HG02678 (cell line): ENCODE data around the gene PCDHGB7.
"Not testable (repeated sequence)": the region's sequence is repeated elsewhere in the genome, so short reads cannot be mapped to it uniquely, and the experiment has no call there.

Experiments
- ATAC-seq: cut with Tn5 transposase; IDR thresholded peaks from one replicate; pipeline ENCODE4 v1.9.1; 2021; ENCODE audit warnings: mild to moderate bottlenecking, moderate library complexity; ENCODE audit not compliant: unreplicated experiment

PCDHGB7 gene

DNA sequence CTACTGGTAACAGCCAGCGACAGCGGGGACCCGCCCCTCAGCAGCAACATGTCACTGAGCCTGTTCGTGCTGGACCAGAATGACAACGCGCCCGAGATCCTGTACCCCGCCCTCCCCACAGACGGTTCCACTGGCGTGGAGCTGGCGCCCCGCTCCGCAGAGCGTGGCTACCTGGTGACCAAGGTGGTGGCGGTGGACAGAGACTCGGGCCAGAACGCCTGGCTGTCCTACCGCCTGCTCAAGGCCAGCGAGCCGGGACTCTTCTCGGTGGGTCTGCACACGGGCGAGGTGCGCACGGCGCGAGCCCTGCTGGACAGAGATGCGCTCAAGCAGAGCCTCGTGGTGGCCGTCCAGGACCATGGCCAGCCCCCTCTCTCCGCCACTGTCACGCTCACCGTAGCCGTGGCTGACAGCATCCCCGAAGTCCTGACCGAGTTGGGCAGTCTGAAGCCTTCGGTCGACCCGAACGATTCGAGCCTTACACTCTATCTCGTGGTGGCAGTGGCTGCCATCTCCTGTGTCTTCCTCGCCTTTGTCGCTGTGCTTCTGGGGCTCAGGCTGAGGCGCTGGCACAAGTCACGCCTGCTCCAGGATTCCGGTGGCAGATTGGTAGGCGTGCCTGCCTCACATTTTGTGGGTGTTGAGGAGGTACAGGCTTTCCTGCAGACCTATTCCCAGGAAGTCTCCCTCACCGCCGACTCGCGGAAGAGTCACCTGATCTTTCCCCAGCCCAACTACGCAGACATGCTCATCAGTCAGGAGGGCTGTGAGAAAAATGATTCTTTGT lies 22.9 kb upstream of the PCDHGB7 start:
- ATAC-seq, result not testable (repeated sequence)

DNA sequence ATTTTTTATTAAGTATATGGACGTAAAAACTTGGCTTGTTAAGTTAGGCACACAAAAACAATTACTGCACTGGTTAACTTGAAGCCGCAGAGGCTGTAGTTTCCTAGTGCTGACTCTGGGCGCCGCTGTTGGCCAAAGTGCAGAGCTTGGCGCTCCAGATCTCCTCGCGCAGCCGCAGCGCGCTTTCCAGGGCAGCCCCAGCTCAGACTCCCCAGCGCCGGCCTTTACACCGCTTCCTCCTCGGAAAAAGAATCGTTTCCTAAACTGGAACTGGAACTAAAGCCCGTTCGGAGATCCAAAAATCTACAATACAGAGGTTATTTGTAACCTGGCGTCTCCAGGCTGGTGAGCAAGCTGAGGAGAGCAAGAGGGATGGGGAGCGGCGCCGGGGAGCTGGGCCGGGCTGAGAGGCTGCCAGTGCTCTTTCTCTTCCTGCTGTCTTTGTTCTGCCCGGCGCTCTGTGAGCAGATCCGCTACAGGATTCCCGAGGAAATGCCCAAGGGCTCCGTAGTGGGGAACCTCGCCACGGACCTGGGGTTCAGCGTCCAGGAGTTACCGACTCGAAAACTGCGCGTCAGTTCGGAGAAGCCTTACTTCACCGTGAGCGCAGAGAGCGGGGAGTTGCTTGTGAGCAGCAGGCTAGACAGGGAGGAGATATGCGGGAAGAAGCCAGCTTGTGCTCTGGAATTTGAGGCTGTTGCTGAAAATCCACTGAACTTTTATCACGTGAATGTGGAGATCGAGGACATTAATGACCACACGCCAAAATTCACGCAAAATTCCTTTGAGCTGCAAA lies 19.5 kb upstream of the PCDHGB7 start, which contains the start of gene PCDHGB5:
Gene PCDHGB5, plus strand, starts transcription at position 192 of the 796 bp plus-strand sequence. Its CDS starts 181 bp downstream, at position 373.
- ATAC-seq, result peak; percentile 97

DNA sequence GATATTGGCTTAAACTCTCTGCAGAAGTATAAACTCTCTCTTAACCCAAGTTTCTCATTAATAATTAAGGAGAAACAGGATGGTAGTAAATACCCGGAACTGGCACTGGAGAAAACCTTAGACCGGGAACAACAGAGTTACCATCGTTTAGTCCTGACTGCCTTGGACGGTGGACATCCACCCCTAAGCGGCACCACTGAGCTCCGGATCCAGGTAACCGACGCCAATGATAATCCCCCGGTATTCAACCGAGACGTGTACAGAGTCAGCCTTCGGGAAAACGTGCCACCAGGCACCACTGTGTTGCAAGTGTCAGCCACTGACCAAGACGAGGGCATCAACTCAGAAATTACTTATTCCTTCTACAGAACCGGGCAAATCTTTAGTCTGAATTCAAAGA lies 18.9 kb upstream of the PCDHGB7 start:
- ATAC-seq, result no peak

DNA sequence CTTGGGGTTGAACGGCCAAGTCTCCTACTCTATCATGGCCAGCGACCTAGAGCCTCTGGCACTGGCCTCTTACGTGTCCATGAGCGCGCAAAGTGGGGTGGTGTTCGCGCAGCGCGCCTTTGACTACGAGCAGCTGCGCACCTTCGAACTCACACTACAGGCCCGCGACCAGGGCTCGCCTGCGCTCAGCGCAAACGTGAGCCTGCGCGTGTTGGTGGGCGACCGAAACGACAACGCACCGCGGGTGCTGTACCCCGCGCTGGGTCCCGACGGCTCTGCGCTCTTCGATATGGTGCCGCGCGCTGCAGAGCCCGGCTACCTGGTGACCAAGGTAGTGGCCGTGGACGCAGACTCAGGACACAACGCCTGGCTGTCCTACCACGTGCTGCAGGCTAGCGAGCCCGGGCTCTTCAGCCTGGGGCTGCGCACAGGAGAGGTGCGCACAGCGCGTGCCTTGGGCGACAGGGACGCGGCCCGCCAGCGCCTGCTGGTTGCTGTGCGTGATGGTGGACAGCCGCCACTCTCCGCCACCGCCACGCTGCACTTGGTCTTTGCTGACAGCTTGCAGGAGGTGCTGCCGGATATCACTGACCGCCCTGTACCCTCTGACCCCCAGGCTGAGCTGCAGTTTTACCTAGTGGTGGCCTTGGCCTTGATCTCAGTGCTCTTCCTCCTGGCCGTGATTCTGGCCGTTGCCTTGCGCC lies 17.8 kb upstream of the PCDHGB7 start:
- ATAC-seq, result no peak

DNA sequence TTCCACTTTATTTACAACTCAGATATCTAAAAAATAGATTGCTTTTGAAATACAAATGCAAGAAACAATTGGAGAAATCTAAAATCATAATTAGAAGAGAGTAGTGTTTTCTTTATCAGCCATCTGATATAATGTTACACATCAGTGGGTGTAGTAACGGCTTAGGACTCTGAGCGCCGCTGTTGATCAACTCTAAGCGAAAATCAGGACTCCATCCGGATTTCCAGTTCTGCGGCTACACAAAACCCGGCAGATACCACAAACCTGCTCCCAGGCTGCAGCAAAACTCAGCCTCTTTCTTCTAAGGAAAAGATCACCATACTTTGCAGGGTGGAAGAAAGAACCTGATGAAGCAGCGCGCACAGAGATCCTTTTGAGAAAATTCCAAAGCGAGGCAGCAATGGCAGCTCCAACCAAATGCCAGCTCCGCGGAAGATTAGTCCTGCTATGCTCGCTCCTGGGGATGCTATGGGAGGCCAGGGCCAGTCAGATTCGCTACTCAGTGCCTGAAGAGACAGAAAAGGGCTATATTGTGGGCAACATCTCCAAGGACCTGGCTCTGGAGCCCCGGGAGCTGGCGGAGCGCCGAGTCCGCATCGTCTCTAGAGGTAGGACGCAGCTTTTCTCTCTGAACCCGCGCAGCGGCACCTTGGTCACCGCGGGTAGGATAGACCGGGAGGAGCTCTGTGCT lies 14.8 kb upstream of the PCDHGB7 start, which contains the start of gene PCDHGA9:
Gene PCDHGA9, plus strand, starts transcription at position 226 of the 691 bp plus-strand sequence. Its CDS starts 175 bp downstream, at position 401.
- ATAC-seq, result no peak

DNA sequence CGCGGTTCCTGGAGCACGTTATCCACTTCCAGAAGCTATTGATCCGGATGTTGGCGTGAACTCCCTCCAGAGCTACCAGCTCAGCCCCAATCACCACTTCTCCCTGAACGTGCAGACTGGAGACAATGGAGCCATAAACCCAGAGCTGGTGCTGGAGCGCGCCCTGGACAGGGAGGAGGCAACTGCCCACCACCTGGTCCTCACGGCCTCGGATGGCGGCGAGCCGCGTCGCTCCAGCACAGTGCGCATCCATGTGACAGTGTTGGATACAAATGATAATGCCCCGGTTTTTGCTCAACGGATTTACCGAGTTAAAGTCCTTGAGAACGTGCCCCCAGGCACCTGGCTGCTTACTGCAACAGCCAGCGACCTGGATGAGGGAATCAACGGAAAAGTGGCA lies 14.1 kb upstream of the PCDHGB7 start:
- ATAC-seq, result no peak

DNA sequence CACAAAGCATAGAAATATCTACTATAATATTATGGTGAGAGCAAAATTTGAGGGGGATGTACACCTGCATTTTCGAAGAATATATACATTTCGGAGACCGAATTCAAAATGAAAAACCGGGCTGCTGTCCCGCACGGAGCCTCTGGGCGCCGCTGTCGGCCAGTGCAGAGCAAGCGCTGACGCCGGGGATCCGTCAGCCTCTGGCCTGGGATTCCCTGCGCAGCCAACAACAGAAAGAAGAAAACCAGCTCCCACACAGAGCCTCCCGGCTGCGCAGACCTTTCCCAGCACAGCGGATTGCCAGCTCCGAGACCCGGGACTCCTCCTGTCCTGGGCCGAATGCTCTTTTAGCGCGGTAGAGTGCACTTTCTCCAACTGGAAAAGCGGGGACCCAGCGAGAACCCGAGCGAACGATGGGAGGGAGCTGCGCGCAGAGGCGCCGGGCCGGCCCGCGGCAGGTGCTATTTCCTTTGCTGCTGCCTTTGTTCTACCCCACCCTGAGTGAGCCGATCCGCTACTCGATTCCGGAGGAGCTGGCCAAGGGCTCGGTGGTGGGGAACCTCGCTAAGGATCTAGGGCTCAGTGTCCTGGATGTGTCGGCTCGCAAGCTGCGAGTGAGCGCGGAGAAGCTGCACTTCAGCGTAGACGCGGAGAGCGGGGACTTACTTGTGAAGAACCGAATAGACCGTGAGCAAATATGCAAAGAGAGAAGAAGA lies 9.5 kb upstream of the PCDHGB7 start, which contains the start of gene PCDHGB6:
Gene PCDHGB6, plus strand, starts transcription at position 232 of the 716 bp plus-strand sequence. Its CDS starts 182 bp downstream, at position 414.
- peak; percentile 78 for ATAC-seq

DNA sequence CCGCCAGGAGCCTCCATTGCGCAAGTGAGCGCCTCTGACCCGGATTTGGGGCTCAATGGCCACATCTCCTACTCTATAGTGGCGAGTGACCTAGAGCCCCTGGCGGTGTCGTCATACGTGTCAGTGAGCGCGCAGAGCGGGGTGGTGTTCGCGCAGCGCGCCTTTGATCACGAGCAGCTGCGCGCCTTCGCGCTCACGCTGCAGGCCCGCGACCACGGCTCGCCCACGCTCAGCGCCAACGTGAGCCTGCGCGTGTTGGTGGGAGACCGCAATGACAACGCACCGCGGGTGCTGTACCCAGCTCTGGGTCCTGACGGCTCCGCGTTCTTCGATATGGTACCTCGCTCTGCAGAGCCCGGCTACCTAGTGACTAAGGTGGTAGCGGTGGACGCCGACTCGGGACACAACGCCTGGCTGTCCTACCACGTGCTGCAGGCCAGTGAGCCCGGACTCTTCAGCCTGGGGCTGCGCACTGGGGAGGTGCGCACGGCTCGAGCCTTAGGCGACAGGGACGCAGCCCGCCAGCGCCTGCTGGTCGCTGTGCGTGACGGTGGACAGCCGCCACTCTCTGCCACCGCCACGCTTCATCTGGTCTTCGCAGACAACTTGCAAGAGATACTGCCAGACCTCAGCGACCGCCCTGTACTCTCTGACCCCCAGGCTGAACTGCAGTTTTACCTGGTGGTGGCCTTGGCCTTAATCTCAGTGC lies 7.7 kb upstream of the PCDHGB7 start:
- no peak for ATAC-seq

DNA sequence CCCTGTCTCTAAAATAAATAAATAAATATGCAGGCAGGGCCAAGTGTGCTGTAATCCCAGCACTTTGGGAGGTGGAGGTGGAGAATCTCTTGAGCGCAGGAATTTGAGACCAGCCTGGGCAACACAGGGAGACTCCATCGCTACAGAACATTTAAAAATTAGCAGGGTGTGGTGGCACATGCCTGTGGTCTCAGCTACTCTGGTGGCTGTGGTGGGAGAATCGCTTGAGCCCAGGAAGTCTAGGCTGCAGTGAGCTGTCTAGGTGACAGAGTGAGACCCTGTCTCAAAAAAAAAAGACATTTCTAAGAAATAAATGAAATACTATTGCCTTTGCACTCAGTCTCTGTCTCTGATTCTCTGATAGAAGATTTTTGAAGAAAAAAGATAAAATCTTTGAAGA lies 5.9 kb upstream of the PCDHGB7 start:
- ATAC-seq, result no peak

DNA sequence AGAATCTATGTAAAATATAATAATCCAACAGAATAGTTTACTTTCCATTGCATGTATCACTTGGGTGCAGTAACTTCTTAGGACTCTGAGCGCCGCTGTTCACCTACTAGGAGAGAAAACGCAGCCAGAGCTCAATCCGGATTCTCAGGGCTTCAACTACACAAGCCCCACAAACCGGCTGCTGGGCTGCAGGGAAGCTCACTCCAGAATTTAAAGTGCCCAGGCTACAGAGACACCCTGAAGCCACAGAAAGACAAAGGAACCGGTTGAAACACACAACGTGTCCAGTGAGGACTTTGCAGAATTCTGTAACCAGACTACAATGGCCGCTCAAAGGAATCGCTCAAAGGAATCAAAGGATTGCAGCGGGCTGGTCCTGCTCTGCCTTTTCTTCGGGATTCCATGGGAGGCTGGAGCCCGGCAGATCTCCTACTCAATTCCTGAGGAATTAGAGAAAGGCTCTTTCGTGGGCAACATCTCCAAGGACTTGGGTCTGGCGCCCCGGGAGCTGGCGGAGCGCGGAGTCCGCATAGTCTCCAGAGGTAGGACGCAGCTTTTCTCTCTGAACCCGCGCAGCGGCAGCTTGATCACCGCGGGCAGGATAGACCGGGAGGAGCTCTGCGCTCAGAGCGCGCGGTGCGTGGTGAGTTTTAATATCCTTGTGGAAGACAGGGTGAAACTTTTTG lies 4.5 kb upstream of the PCDHGB7 start, which contains the start of gene PCDHGA10:
Gene PCDHGA10, plus strand, starts transcription at position 134 of the 686 bp plus-strand sequence. Its CDS starts 189 bp downstream, at position 323.
- ATAC-seq, result peak; percentile 75

DNA sequence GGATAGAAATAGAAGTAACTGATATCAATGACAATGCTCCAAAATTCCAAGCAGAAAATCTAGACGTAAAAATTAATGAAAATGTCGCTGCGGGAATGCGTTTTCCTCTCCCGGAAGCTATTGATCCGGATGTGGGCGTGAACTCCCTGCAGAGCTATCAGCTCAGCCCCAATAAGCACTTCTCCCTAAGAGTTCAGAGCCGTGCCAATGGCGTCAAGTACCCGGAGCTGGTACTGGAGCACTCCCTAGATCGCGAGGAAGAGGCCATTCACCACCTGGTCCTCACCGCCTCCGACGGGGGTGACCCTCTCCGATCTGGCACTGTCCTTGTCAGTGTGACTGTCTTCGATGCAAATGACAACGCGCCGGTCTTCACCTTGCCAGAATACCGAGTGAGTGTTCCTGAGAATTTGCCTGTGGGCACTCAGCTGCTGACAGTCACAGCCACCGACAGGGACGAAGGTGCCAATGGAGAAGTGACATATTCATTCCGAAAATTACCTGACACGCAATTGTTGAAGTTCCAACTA lies 3.9 kb upstream of the PCDHGB7 start:
- ATAC-seq, result no peak

DNA sequence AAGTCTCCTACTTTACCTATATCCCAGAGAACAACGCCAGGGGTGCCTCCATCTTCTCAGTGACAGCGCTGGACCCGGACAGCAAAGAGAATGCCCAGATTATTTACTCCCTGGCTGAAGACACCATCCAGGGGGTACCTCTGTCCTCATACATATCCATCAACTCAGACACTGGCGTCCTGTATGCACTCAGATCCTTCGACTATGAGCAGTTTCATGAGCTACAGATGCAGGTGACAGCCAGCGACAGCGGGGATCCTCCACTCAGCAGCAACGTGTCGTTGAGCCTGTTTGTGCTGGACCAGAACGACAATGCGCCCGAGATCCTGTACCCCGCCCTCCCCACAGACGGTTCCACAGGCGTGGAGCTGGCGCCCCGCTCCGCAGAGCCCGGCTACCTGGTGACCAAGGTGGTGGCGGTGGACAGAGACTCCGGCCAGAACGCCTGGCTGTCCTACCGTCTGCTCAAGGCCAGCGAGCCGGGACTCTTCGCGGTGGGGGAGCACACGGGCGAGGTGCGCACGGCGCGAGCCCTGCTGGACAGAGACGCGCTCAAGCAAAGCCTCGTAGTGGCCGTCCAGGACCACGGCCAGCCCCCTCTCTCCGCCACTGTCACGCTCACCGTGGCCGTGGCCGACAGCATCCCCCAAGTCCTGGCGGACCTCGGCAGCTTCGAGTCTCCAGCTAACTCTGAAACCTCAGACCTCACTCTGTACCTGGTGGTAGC lies 2.8 kb upstream of the PCDHGB7 start:
- not testable (repeated sequence) for ATAC-seq

DNA sequence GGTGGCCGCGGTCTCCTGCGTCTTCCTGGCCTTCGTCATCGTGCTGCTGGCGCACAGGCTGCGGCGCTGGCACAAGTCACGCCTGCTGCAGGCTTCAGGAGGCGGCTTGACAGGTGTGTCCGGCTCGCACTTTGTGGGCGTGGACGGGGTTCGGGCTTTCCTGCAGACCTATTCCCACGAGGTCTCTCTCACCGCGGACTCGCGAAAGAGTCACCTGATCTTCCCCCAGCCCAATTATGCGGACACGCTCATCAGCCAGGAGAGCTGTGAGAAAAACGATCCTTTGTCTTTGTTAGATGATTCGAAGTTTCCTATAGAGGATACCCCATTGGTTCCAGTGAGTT lies 2.2 kb upstream of the PCDHGB7 start:
- not testable (repeated sequence) for ATAC-seq

DNA sequence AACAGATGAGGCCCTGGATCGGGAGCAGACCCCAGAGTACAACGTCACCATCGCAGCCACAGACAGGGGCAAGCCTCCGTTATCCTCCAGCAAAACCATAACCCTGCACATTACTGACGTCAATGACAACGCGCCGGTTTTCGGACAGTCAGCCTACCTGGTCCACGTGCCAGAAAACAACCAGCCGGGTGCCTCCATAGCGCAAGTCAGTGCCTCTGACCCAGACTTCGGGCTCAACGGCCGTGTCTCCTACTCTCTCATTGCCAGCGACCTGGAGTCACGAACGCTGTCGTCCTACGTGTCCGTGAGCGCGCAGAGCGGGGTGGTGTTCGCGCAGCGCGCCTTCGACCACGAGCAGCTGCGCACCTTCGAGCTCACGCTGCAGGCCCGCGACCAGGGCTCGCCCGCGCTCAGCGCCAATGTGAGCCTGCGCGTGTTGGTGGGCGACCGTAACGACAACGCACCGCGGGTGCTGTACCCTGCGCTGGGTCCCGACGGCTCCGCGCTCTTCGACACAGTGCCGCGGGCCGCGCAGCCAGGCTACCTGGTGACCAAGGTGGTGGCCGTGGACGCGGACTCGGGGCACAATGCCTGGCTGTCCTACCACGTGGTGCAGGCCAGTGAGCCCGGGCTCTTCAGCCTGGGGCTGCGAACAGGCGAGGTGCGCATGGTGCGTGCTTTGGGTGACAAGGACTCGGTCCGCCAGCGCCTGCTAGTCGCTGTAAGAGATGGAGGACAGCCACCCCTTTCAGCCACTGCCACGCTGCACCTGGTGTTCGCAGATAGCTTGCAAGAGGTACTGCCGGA lies 1.8 kb downstream of the PCDHGB7 start:
- no peak for ATAC-seq

DNA sequence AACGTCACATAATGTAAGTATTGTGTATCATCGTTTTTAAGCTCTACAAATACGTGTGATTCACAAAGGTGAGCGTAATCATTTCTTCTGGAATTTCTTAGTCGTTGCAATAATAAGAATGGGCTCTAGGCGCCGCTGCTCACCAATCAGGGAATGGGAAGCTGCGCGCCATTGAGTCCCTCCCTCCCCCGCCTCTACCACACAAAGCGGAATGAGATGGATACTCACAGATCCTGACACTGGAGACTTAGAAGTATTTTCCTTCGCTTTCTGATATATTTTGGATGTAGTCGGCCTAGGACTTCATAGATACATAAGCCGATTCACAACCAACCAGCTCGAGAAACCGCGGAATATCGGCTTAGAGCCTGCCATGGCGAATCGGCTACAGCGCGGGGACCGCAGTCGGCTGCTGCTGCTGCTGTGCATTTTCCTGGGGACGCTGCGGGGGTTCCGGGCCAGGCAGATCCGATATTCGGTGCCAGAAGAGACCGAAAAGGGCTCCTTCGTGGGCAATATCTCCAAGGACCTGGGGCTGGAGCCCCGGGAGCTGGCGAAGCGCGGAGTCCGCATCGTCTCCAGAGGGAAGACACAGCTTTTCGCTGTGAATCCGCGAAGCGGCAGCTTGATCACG lies 3.5 kb downstream of the PCDHGB7 start, which contains the start of gene PCDHGA11:
Gene PCDHGA11, plus strand, starts transcription at position 197 of the 634 bp plus-strand sequence. Its CDS starts 177 bp downstream, at position 374.
- ATAC-seq, result peak; percentile 36

DNA sequence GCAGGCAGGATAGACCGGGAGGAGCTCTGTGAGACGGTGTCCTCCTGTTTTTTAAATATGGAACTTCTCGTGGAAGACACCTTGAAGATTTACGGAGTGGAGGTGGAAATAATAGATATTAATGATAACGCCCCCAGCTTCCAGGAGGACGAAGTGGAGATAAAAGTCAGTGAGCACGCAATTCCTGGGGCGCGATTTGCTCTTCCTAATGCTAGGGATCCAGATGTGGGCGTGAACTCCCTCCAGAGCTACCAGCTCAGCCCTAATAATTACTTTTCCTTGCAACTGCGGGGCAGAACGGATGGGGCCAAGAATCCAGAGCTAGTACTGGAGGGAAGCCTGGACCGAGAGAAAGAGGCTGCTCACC lies 4.0 kb downstream of the PCDHGB7 start:
- no peak for ATAC-seq
